IMR-90 (cell line): Measurements from ENCODE around the gene USP47.
"Not testable (repeated sequence)": the region's sequence is repeated elsewhere in the genome, so short reads cannot be mapped to it uniquely, and the experiment has no call there.

Source experiments
- BHLHE40 ChIP-seq: fragments of 150-350 bp; IDR thresholded peaks from 2 replicates; pipeline ENCODE4 v1.6.1; 2016; ENCODE audit warnings: mild to moderate bottlenecking, low read depth, low read length
- CEBPB ChIP-seq: IDR thresholded peaks from 2 replicates; pipeline ENCODE4 v1.6.1; 2012; ENCODE audit warnings: low read depth, low read length, improper control_type of control experiment
- CHD1 ChIP-seq: IDR thresholded peaks from 2 replicates; pipeline ENCODE4 v1.6.1; 2012; ENCODE audit warnings: low read depth, low read length, improper control_type of control experiment
- CTCF ChIP-seq: conservative IDR thresholded peaks from 2 replicates; pipeline ENCODE4 v1.5.1; 2012; ENCODE audit warnings: mild to moderate bottlenecking, low read depth, low read length, improper control_type of control experiment
- ELK1 ChIP-seq: fragments of 150-350 bp; IDR thresholded peaks from 2 replicates; pipeline ENCODE4 v1.6.1; 2016; ENCODE audit warnings: low read depth, mild to moderate bottlenecking, low read length, moderate library complexity, borderline replicate concordance
- FOS ChIP-seq: fragments of 150-350 bp; IDR thresholded peaks from 2 replicates; pipeline ENCODE4 v1.6.1; 2016; ENCODE audit warnings: low read depth, low read length
- MAZ ChIP-seq: IDR thresholded peaks from 2 replicates; pipeline ENCODE4 v1.6.1; 2012; ENCODE audit warnings: low read depth, mild to moderate bottlenecking, low read length, improper control_type of control experiment, moderate library complexity, borderline replicate concordance
- MXI1 ChIP-seq: IDR thresholded peaks from 2 replicates; pipeline ENCODE4 v1.6.1; 2012; ENCODE audit warnings: low read depth, mild to moderate bottlenecking, low read length, moderate library complexity, borderline replicate concordance
- POLR2A ChIP-seq: IDR thresholded peaks from 2 replicates; pipeline ENCODE4 v1.6.1; 2012; ENCODE audit warnings: mild to moderate bottlenecking, low read depth, low read length
- RAD21 ChIP-seq: IDR thresholded peaks from 2 replicates; pipeline ENCODE4 v1.6.1; 2012; ENCODE audit warnings: low read length, improper control_type of control experiment
- RCOR1 ChIP-seq: IDR thresholded peaks from 2 replicates; pipeline ENCODE4 v1.6.1; 2012; ENCODE audit warnings: mild to moderate bottlenecking, low read length, improper control_type of control experiment; ENCODE audit not compliant: insufficient replicate concordance
- RFX5 ChIP-seq: IDR thresholded peaks from 2 replicates; pipeline ENCODE4 v1.8.0; 2012; ENCODE audit warnings: low read depth, mild to moderate bottlenecking, low read length, moderate library complexity
- SMC3 ChIP-seq: fragments of 150-350 bp; IDR thresholded peaks from 2 replicates; pipeline ENCODE4 v1.6.1; 2016; ENCODE audit warnings: low read depth, mild to moderate bottlenecking, antibody characterized with exemption, low read length, moderate library complexity

GRCh38 chr11:11831406-11831805 is 10.4 kb upstream of the USP47 start:
- TF ChIP-seq CTCF, POLR2A, CEBPB, MAZ, RAD21, RFX5, MXI1, FOS, ELK1, RCOR1, BHLHE40, CHD1, SMC3: not testable (repeated sequence)
